Hippocampal formation (tissue), 2 donors: ENCODE measurements around the gene HES7.
A peak's percentile ranks its signal among the peaks of the same experiment; 100 is the strongest.

Experiments
- DNase-seq, 2 donors: peaks; one replicate each; lab custom pipeline; 2025; lab: John Stamatoyannopoulos, UW

The HES7 gene

DNA sequence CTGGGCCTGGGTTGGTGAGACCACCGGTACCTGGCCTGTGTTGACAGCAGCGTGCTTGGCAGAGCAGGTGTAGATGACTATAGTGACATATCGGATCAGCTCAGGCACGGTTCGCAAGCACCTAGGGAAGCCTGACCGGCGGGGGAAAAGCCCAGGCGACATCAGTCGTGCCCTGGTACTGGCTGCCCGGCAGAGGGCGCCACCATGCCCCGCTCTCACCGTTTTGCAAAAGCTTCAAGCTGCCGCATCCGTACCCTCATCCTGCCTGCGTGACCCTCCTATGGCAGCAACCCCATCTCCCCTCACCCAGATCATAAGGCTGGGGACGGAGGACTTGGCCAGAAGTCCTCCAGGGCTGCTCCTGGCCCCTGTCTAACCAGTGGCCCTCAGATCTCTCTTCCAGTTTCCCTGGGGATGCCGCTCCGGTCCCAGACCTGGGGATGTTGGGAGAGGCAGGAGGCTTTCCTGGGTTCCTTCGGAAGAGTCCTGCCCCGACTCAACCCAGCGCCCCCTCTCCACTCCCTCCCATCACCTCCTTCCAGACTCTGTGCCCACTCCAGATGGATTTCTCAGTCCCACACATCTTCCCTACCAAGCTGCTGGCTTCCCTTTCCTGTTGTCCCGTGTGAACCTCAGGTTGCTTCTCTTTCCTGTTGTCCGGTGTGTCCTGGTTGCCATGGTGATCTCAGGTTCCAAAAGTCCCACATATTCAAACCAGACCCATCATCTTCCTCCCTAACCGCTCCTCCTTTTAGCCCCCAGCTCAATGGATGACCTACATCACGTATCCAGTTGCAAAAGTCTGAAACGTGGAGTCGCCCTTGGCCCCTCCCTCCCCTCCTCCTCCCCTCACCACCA is 50.0 kb downstream of the HES7 start:
- peak; percentile 7 to 18 for DNase-seq

GRCh38 chr17:8072729-8073461 is 51.0 kb downstream of the HES7 start:
- no peak for DNase-seq

GRCh38 chr17:8072341-8072728 is 51.6 kb downstream of the HES7 start:
- no peak for DNase-seq

- DNase-seq = no peak
These were observed 52.4 kb downstream of the HES7 start for GRCh38 chr17:8071496-8071895.
